ENCODE data around the gene PCGF1. TPM values are rescaled to one million over a fixed set of nuclear protein-coding genes. Genes with fewer than 3 reads are reported as not detected.

The PCGF1 gene
- total and polyA plus RNA-seq, 7 experiments from 2014 or later, result 9.0 to 37.0 (median 26.5) TPM

- peak within 1 kb of the TSS; percentile 62 to 95 (median 86) for H3K27ac Mint-ChIP-seq
- H3K27me3 ChIP-seq (ENCODE audit: control insufficient read depth in 2 of 2, insufficient read depth in 2 of 2, low read length in 2 of 2), result peaks cover 0 to 9% of the 10 kb centered on the region in 2 donors
- H3K4me1 ChIP-seq (ENCODE audit: control insufficient read depth in 2 of 2, insufficient read depth in 2 of 2, low read length in 2 of 2), result peaks cover 7 to 16% of the 10 kb centered on the region in 2 donors
- peak within 1 kb of the TSS; percentile 76 for H3K27ac ChIP-seq (ENCODE audit: low read depth, low read length)
- H3K4me3 ChIP-seq (ENCODE audit: low read length), result peak within 1 kb of the TSS; percentile 70
- H3K4me1 Mint-ChIP-seq, result peaks cover 9 to 31% (median 18%) of the 10 kb centered on the region in 7 donors
- peak within 1 kb of the TSS; percentile 85 to 96 (median 92) for H3K4me3 Mint-ChIP-seq
- ChIA-PET CTCF (no interaction called here), POLR2A (interaction anchor here (0.9 to 1.2 kb wide), 4 partner anchors 21 to 98 kb away, joined by 3 read pairs; no protein-coding TSS in a partner anchor)
- peaks cover 0 to 3% (median 0%) of the 10 kb centered on the region in 3 experiments for H3K36me3 ChIP-seq (ENCODE audit: control insufficient read depth in 2 of 3, insufficient read depth in 3 of 3, low read length in 3 of 3)
- peak; percentile 86 for ATAC-seq
- H3K9me3 Mint-ChIP-seq, result no peaks in the 10 kb centered on the region
- peaks cover 21 to 27% (median 24%) of the 10 kb centered on the region in 5 donors for H3K27me3 Mint-ChIP-seq
- no peaks in the 10 kb centered on the region for H3K9me3 ChIP-seq (ENCODE audit: control insufficient read depth in 2 of 3, low read length in 3 of 3)
- H3K36me3 Mint-ChIP-seq, result peaks cover 0 to 4% (median 0%) of the 10 kb centered on the region in 5 donors
- peak; percentile 70 to 87 (median 78) for DNase-seq
- intact Hi-C loops (cut with micrococcal nuclease), result loop anchor here (1.0 to 10.0 kb wide), 10 partner anchors 20 to 1169 kb away; partner anchors contain the start of genes AUP1 (in 2 of the 2), HTRA2 (in 2 of the 2), PCGF1 (in 2 of the 2) and SEMA4F (in 2 of the 2)
Measured at GRCh38 chr2:74553892-74554819, 46.7 kb upstream of the PCGF1 start, which contains the start of the genes DOK1 and LOXL3. Gene DOK1 (plus strand): TSS chr2:74554720. CDS start chr2:74554755, 35 bp downstream. Gene LOXL3 (minus strand): TSS chr2:74553942. CDS start chr2:74552634, 1,308 bp downstream.

GRCh38 chr2:74552914-74553811 lies 45.7 kb upstream of the PCGF1 start:
- Histone ChIP-seq H3K9me3 (ENCODE audit: control insufficient read depth in 2 of 3, low read length in 3 of 3) (no peaks in the 10 kb centered on the region), H3K4me3 (ENCODE audit: low read length) (no peak overlapping the region), H3K27me3 (ENCODE audit: control insufficient read depth in 2 of 2, insufficient read depth in 2 of 2, low read length in 2 of 2) (peaks cover 0 to 15% of the 10 kb centered on the region in 2 donors), H3K36me3 (ENCODE audit: control insufficient read depth in 2 of 3, insufficient read depth in 3 of 3, low read length in 3 of 3) (peaks cover 0 to 3% (median 0%) of the 10 kb centered on the region in 3 experiments), H3K4me1 (ENCODE audit: control insufficient read depth in 2 of 2, insufficient read depth in 2 of 2, low read length in 2 of 2) (peaks cover 7 to 23% of the 10 kb centered on the region in 2 donors), H3K27ac (ENCODE audit: low read depth, low read length) (no peak overlapping the region)
- Mint-ChIP-seq H3K36me3 (peaks cover 0 to 4% (median 0%) of the 10 kb centered on the region in 5 donors), H3K4me3 (peak overlapping the region; percentile 62 to 89 (median 76)), H3K4me1 (peaks cover 13 to 33% (median 22%) of the 10 kb centered on the region in 7 donors), H3K9me3 (no peaks in the 10 kb centered on the region), H3K27me3 (peaks cover 26 to 32% (median 29%) of the 10 kb centered on the region in 5 donors), H3K27ac (peak overlapping the region; percentile 44 to 89 (median 79))
- ATAC-seq (no peak), DNase-seq (no peak)
- intact Hi-C loops (cut with micrococcal nuclease), result loop anchor here (5.0 to 10.0 kb wide), 2 partner anchors 99 to 1168 kb away; partner anchors contain the start of genes ALMS1 (in 1 of the 2) and SEMA4F (in 1 of the 2)
- CTCF ChIA-PET, result no interaction called here
- POLR2A ChIA-PET, result interaction anchor here (0.9 to 1.0 kb wide), 3 partner anchors 20 to 26 kb away, joined by 3 read pairs; no protein-coding TSS in a partner anchor

DNA sequence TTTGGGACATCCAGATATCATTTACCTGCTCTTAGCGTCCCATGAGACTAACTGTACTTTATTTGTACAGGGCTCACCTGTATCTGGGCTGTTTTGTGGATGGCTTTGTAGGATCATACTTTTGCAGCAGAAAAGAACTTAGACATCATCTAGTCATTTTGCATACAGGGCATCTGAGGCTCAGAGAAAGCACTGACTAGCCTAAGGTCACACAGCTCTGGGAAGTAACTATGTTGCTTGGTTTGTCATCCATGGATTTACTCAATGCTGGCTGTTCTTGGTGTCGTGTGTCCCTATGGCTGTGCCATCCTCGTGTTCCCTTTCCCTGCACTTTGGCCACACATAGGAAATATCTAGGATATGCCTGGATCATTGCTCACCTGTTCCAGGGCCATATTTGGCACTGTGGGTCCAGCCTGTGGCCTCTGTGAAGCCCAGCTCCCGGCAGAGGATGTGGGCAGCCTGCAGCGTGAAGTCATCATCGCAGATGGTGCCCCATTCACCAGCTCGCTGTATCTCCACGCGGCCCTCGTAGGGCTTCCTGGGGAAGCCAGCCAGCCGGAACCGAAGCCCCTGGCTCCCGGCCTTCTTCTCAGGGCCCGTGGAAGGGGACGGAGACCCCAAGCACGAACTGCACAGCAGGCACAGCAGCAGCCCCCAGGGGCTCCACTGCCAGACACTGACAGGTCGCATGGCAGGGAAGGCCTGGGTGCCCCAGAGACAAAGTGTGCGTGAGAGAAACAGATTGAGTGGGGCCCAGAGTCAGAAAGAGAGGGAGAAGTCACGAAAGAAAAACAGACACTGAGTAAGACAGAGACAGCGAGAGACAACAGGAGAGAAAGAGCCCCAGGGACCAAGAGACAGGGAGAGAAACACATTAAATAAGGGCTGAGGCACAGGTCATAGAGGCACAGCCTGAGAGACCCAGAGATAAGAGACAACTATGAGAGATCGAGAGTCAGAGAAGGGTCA lies 44.7 kb upstream of the PCGF1 start:
- ChIA-PET CTCF (interaction anchor here (0.7 to 1.4 kb wide), 3 partner anchors 11 to 70 kb away, joined by 3 read pairs; partner anchors contain the start of genes AUP1, CCDC142, HTRA2 and TTC31), POLR2A (interaction anchor here (0.9 kb wide), 1 partner anchor 25 kb away, joined by 3 read pairs; no protein-coding TSS in a partner anchor)
- Histone ChIP-seq H3K36me3 (ENCODE audit: control insufficient read depth in 2 of 3, insufficient read depth in 3 of 3, low read length in 3 of 3) (peaks cover 0 to 3% (median 0%) of the 10 kb centered on the region in 3 experiments), H3K4me3 (ENCODE audit: low read length) (no peak overlapping the region), H3K27ac (ENCODE audit: low read depth, low read length) (no peak overlapping the region), H3K4me1 (ENCODE audit: control insufficient read depth in 2 of 2, insufficient read depth in 2 of 2, low read length in 2 of 2) (peaks cover 7 to 23% of the 10 kb centered on the region in 2 donors), H3K9me3 (ENCODE audit: control insufficient read depth in 2 of 3, low read length in 3 of 3) (no peaks in the 10 kb centered on the region), H3K27me3 (ENCODE audit: control insufficient read depth in 2 of 2, insufficient read depth in 2 of 2, low read length in 2 of 2) (peaks cover 6 to 19% of the 10 kb centered on the region in 2 donors)
- ATAC-seq, result no peak
- Mint-ChIP-seq H3K27me3 (peaks cover 35 to 40% (median 38%) of the 10 kb centered on the region in 5 donors), H3K4me1 (peaks cover 14 to 33% (median 25%) of the 10 kb centered on the region in 7 donors), H3K4me3 (peak overlapping the region; percentile 31 to 89 (median 66)), H3K36me3 (peaks cover 0 to 6% (median 0%) of the 10 kb centered on the region in 5 donors), H3K27ac (peak overlapping the region; percentile 13 to 89 (median 51)), H3K9me3 (no peaks in the 10 kb centered on the region)
- intact Hi-C loops (cut with micrococcal nuclease), result loop anchor here (5.0 to 10.0 kb wide), 2 partner anchors 100 to 1167 kb away; partner anchors contain the start of genes ALMS1 (in 1 of the 2) and SEMA4F (in 1 of the 2)
- no peak for DNase-seq

GRCh38 chr2:74551530-74551929 lies 44.0 kb upstream of the PCGF1 start:
- Histone ChIP-seq H3K4me1 (ENCODE audit: control insufficient read depth in 2 of 2, insufficient read depth in 2 of 2, low read length in 2 of 2) (peaks cover 7 to 23% of the 10 kb centered on the region in 2 donors), H3K4me3 (ENCODE audit: low read length) (no peak overlapping the region), H3K27me3 (ENCODE audit: control insufficient read depth in 2 of 2, insufficient read depth in 2 of 2, low read length in 2 of 2) (peaks cover 6 to 19% of the 10 kb centered on the region in 2 donors), H3K36me3 (ENCODE audit: control insufficient read depth in 2 of 3, insufficient read depth in 3 of 3, low read length in 3 of 3) (peaks cover 0 to 3% (median 0%) of the 10 kb centered on the region in 3 experiments), H3K27ac (ENCODE audit: low read depth, low read length) (no peak overlapping the region), H3K9me3 (ENCODE audit: control insufficient read depth in 2 of 3, low read length in 3 of 3) (no peaks in the 10 kb centered on the region)
- ATAC-seq, result no peak
- Mint-ChIP-seq H3K27me3 (peaks cover 36 to 43% (median 40%) of the 10 kb centered on the region in 5 donors), H3K4me3 (no peak overlapping the region), H3K4me1 (peaks cover 14 to 32% (median 25%) of the 10 kb centered on the region in 7 donors), H3K9me3 (no peaks in the 10 kb centered on the region), H3K27ac (no peak overlapping the region), H3K36me3 (peaks cover 0 to 6% (median 0%) of the 10 kb centered on the region in 5 donors)
- intact Hi-C loops (cut with micrococcal nuclease), result loop anchor here (5.0 to 10.0 kb wide), 2 partner anchors 101 to 1167 kb away; partner anchors contain the start of genes ALMS1 (in 1 of the 2) and SEMA4F (in 1 of the 2)
- no peak for DNase-seq
- CTCF ChIA-PET, result interaction anchor here (0.7 to 1.4 kb wide), 3 partner anchors 11 to 69 kb away, joined by 3 read pairs; partner anchors contain the start of genes AUP1, CCDC142, HTRA2 and TTC31
- POLR2A ChIA-PET, result no interaction called here

DNA sequence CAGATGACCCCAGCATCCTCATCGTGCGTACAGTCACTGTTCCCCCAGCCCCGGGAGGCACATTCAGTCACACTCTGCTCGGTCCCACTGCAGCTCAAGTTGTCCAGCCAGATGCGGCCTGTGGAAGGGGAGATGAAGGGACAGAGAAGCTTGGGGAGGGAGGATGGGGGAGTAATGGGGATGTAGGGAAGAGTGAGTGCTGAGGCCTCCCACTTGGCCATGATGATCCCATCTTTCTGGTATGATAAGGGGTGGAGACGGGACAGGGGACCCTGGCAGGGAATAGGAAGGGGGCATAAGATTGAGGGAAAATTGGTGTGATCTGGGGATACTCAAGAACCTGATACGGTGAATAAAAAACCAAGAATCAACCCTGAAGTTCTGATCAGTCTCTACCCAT lies 42.7 kb upstream of the PCGF1 start:
- peaks cover 3 to 16% of the 10 kb centered on the region in 2 donors for H3K4me1 ChIP-seq (ENCODE audit: control insufficient read depth in 2 of 2, insufficient read depth in 2 of 2, low read length in 2 of 2)
- ATAC-seq (no peak), DNase-seq (no peak)
- Mint-ChIP-seq H3K4me1 (peaks cover 13 to 22% (median 16%) of the 10 kb centered on the region in 7 donors), H3K9me3 (no peaks in the 10 kb centered on the region), H3K36me3 (peaks cover 0 to 6% (median 0%) of the 10 kb centered on the region in 5 donors), H3K27ac (peak overlapping the region in 1 of 9 donors; percentile 3), H3K27me3 (peaks cover 43 to 54% (median 50%) of the 10 kb centered on the region in 5 donors), H3K4me3 (peak overlapping the region in 8 of 10 donors; percentile 1 to 80 (median 56))
- H3K36me3 ChIP-seq (ENCODE audit: control insufficient read depth in 2 of 3, insufficient read depth in 3 of 3, low read length in 3 of 3), result peaks cover 0 to 3% (median 0%) of the 10 kb centered on the region in 3 experiments
- H3K4me3 ChIP-seq (ENCODE audit: low read length), result no peak overlapping the region
- peaks cover 6 to 19% of the 10 kb centered on the region in 2 donors for H3K27me3 ChIP-seq (ENCODE audit: control insufficient read depth in 2 of 2, insufficient read depth in 2 of 2, low read length in 2 of 2)
- H3K9me3 ChIP-seq (ENCODE audit: control insufficient read depth in 2 of 3, low read length in 3 of 3), result no peaks in the 10 kb centered on the region
- no peak overlapping the region for H3K27ac ChIP-seq (ENCODE audit: low read depth, low read length)
- ChIA-PET POLR2A (interaction anchor here (1.0 kb wide), 1 partner anchor 25 kb away, joined by 3 read pairs; no protein-coding TSS in a partner anchor), CTCF (no interaction called here)
- intact Hi-C loops (cut with micrococcal nuclease), result loop anchor here (5.0 to 10.0 kb wide), 2 partner anchors 102 to 1165 kb away; partner anchors contain the start of genes ALMS1 (in 1 of the 2) and SEMA4F (in 1 of the 2)

Measured in naive thymus-derived CD4-positive, alpha-beta T cell (primary cell).